Prostate gland (tissue), 2 donors: Measurements from ENCODE around the gene RAB3GAP1. TPM values are rescaled to one million over a fixed set of nuclear protein-coding genes. Genes with fewer than 3 reads are reported as not detected.

ENCODE experiments used
- DNase-seq: peaks from one replicate; pipeline ENCODE4 v3.0.0-alpha.2; 2019; ENCODE audit warnings: low spot score
- H3K27ac ChIP-seq, 2 donors: fragments of 200-600 bp; sonication (generic); 2 replicates each; pipeline ENCODE4 v1.5.1; 2017 to 2019
- H3K27me3 ChIP-seq: fragments of 200-600 bp; sonication (generic); replicated peaks from 2 replicates; pipeline ENCODE4 v1.5.1; 2019; ENCODE audit not compliant: insufficient read depth
- H3K36me3 ChIP-seq, 2 donors: fragments of 200-600 bp; sonication (generic); 1 replicate in 1 of 2; 2 replicates in 1 of 2; pipeline versions ENCODE4 v1.5.1 to v1.8.1; 2017 to 2019
- H3K4me1 ChIP-seq: fragments of 200-600 bp; sonication (generic); replicated peaks from 2 replicates; pipeline ENCODE4 v1.5.1; 2019
- H3K4me3 ChIP-seq, 2 donors: fragments of 200-600 bp; sonication (generic); 2 replicates each; pipeline ENCODE4 v1.5.1; 2017 to 2019
- H3K9me3 ChIP-seq: fragments of 200-600 bp; sonication (generic); 2 replicates; pipeline ENCODE4 v1.5.1; 2017
- POLR2A ChIP-seq: fragments of 450-650 bp; IDR thresholded peaks from one replicate; pipeline ENCODE4 v1.6.1; 2016; ENCODE audit warnings: antibody characterized with exemption, mild to moderate bottlenecking
- POLR2AphosphoS5 ChIP-seq: sonication (generic); formaldehyde crosslinking; IDR thresholded peaks from one replicate; pipeline ENCODE4 v1.6.1; 2017; ENCODE audit warnings: antibody characterized with exemption
- WGBS: methylation state at CpG from one replicate; pipeline ENCODE4 v1.1.5; 2018; 5-methylcytosine and 5-hydroxymethylcytosine counted together
- intact Hi-C: fragments of 100-400 bp; cut with DNase I; formaldehyde crosslinking; loops from one replicate; pipeline ENCODE4 v1.14.2; 2022
- total RNA-seq, 2 donors: library from RNA; depleted of rRNA; stranded (reverse); fragments of >200 nt; gene quantifications; one replicate each; pipeline ENCODE4 v1.1.0, GENCODE V29; 2016
- TF ChIP-seq, protein P1 (sequence below), 4 experiments: fragments of 200-600 bp in 2 of 4; fragments of 450-650 bp in 2 of 4; sonication (generic) in 2 of 4; IDR thresholded peaks; 1 replicate in 3 of 4; 2 replicates in 1 of 4; pipeline ENCODE4 v1.5.1; 2016 to 2019; ENCODE audit warnings: antibody characterized with exemption in 4 of 4, mild to moderate bottlenecking in 2 of 4, moderate library complexity in 2 of 4

The RAB3GAP1 gene
- total RNA-seq, 2 donors from 2014 or later, result 43.4 to 54.6 TPM

DNA sequence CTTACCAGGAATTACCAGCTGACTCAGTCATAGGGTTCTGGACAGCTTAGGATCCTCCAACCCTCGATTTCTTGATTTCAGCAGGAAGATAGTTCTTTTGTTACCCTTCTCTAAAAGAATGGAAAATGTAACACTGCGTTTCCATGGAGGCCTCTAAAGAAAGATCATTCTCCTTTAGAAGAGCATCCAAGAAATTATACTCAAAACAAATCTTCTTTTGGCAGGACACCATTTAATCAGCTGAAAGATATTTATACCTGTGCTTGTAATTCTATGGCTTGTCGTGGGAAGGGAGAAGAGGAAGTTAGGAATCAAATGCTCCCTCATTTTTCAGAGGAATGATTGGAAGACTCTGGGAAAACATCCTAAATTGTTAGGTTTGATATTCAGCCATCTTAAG lies 130.5 kb downstream of the RAB3GAP1 start:
- H3K4me3 ChIP-seq, result no peak overlapping the region
- H3K27ac ChIP-seq, result no peak overlapping the region
- H3K9me3 ChIP-seq, result no peaks in the 10 kb centered on the region
- WGBS, result 41% methylated on average over 3 of the region's 3 CpGs
- intact Hi-C loops, result no loop called here
- TF ChIP-seq POLR2AphosphoS5 (no peak), POLR2A (no peak)
- TF ChIP-seq, protein P1, sequence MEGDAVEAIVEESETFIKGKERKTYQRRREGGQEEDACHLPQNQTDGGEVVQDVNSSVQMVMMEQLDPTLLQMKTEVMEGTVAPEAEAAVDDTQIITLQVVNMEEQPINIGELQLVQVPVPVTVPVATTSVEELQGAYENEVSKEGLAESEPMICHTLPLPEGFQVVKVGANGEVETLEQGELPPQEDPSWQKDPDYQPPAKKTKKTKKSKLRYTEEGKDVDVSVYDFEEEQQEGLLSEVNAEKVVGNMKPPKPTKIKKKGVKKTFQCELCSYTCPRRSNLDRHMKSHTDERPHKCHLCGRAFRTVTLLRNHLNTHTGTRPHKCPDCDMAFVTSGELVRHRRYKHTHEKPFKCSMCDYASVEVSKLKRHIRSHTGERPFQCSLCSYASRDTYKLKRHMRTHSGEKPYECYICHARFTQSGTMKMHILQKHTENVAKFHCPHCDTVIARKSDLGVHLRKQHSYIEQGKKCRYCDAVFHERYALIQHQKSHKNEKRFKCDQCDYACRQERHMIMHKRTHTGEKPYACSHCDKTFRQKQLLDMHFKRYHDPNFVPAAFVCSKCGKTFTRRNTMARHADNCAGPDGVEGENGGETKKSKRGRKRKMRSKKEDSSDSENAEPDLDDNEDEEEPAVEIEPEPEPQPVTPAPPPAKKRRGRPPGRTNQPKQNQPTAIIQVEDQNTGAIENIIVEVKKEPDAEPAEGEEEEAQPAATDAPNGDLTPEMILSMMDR (IDR thresholded peaks at IDR 0.05), result no peak
- DNase-seq, result no peak
- no peaks in the 10 kb centered on the region for H3K4me1 ChIP-seq
- no peaks in the 10 kb centered on the region for H3K27me3 ChIP-seq
- H3K36me3 ChIP-seq, result no peaks in the 10 kb centered on the region

DNA sequence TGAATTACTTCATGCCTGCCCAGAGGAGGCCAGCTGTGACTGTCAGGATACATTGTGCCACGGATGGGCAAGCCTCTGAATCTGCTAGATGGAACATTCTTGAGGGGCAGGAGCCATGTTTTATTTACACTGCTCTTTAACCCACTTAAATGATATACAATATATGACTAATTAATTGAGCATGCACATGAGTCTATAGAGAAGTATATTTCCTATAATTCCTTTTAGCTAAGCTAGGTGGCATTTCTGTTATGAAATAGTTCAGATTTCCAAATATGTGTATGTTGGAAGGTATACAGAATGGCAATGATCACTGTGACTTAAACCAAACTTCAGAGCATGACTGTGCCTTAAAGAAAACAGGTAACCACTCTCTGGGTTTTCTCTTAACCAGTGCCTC lies 131.7 kb downstream of the RAB3GAP1 start:
- TF ChIP-seq POLR2AphosphoS5 (no peak), POLR2A (no peak)
- TF ChIP-seq, protein P1 (IDR thresholded peaks at IDR 0.05), result no peak
- no peaks in the 10 kb centered on the region for H3K9me3 ChIP-seq
- no peak for DNase-seq
- no peaks in the 10 kb centered on the region for H3K27me3 ChIP-seq
- no peaks in the 10 kb centered on the region for H3K4me1 ChIP-seq
- no peak overlapping the region for H3K27ac ChIP-seq
- intact Hi-C loops, result no loop called here
- WGBS, result 82% methylated on average over 1 of the region's 1 CpG
- H3K36me3 ChIP-seq, result no peaks in the 10 kb centered on the region
- no peak overlapping the region for H3K4me3 ChIP-seq

DNA sequence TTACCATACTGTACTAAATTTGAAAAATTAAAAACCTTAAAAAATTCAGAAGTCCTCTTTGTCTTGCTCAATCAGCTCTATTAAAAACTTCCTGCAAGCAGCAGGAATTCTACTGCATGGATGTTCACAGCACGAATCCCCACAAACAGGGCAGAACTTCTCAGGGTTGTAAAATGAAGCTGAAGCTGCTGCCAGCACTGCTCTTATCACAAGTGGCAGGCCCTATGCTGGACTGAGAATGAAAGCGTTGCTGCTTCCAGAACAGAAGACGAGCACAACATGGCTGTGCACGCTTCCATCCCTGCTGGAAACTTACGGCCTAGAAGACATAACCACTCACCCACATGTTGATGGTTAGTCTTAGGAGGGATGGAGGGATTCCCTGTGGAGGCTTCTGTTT lies 134.0 kb downstream of the RAB3GAP1 start:
- H3K4me1 ChIP-seq, result no peaks in the 10 kb centered on the region
- H3K36me3 ChIP-seq, result no peaks in the 10 kb centered on the region
- TF ChIP-seq POLR2AphosphoS5 (no peak), POLR2A (no peak)
- TF ChIP-seq, protein P1 (IDR thresholded peaks at IDR 0.05), result no peak
- no peaks in the 10 kb centered on the region for H3K27me3 ChIP-seq
- H3K4me3 ChIP-seq, result no peak overlapping the region
- intact Hi-C loops, result no loop called here
- no peak for DNase-seq
- no peak overlapping the region for H3K27ac ChIP-seq
- no peaks in the 10 kb centered on the region for H3K9me3 ChIP-seq
- 80% methylated on average over 5 of the region's 5 CpGs for WGBS

DNA sequence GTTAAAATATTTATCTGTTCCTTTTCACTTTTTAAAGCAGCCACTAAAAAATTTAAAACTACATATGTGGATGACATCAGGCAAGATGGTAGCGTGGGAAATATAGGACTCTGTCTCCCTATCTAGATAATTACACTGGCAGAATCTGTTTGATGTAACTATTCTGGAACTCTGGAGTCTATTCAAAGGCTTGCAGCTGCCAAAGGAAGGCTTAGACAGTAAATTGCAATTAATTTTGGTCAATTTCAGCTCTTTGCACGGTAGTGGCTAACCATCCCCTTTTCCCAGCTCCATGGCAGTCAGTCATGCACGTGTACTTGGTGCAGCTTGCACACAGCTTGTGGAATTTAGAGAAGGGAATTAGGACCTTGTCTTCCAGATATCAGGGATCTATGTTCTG lies 135.2 kb downstream of the RAB3GAP1 start:
- intact Hi-C loops, result no loop called here
- no peak for DNase-seq
- Histone ChIP-seq H3K4me3 (no peak overlapping the region), H3K9me3 (no peaks in the 10 kb centered on the region), H3K27ac (no peak overlapping the region), H3K36me3 (no peaks in the 10 kb centered on the region), H3K4me1 (no peaks in the 10 kb centered on the region), H3K27me3 (no peaks in the 10 kb centered on the region)
- 91% methylated on average over 3 of the region's 3 CpGs for WGBS
- TF ChIP-seq POLR2A (no peak), POLR2AphosphoS5 (no peak)
- TF ChIP-seq, protein P1 (IDR thresholded peaks at IDR 0.05), result no peak

DNA sequence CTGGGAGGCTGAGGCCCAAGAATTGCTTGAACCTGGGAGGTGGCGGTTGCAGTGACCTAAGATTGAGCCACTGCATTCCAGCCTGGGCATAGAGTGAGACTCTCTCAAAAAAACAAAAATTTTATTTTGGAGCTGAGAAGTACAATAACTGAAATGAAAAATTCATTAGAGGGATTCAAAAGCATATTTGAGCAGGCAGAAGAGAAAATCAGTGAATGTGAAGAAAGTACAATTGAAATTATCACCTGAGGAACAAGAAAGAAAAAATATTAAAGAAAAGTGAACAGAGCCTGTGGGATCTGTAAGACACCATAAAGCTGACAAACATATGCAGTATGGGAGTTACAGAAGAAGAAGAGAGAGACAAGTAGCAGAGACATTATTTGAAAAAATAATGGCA lies 137.1 kb downstream of the RAB3GAP1 start:
- Histone ChIP-seq H3K36me3 (no peaks in the 10 kb centered on the region), H3K27me3 (no peaks in the 10 kb centered on the region), H3K4me1 (no peaks in the 10 kb centered on the region), H3K27ac (no peak overlapping the region), H3K9me3 (no peaks in the 10 kb centered on the region), H3K4me3 (no peak overlapping the region)
- 97% methylated on average over 1 of the region's 1 CpG for WGBS
- no peak for TF ChIP-seq POLR2A
- TF ChIP-seq POLR2AphosphoS5, result no peak
- TF ChIP-seq, protein P1 (IDR thresholded peaks at IDR 0.05), result no peak
- intact Hi-C loops, result no loop called here
- DNase-seq, result no peak
